Mammary epithelial cell (primary cell): Measurements from ENCODE around the gene TMEM247.

Experiments
- EZH2 ChIP-seq: IDR thresholded peaks from 2 replicates; pipeline ENCODE4 v1.6.1; 2012; ENCODE audit warnings: low read length, inconsistent platforms, borderline replicate concordance
- TF ChIP-seq, protein P1 (sequence below), 2 donors: IDR thresholded peaks in 1 of 2; conservative IDR thresholded peaks in 1 of 2; 2 replicates each; pipeline ENCODE4 v1.5.1; 2011 to 2012; ENCODE audit warnings: inconsistent platforms in 2 of 2, low read length in 2 of 2, mild to moderate bottlenecking in 2 of 2, control low read depth in 1 of 2, low read depth in 1 of 2; ENCODE audit not compliant: insufficient read depth in 1 of 2; ENCODE audit errors: extremely low read depth in 1 of 2

- TF ChIP-seq, protein P1, sequence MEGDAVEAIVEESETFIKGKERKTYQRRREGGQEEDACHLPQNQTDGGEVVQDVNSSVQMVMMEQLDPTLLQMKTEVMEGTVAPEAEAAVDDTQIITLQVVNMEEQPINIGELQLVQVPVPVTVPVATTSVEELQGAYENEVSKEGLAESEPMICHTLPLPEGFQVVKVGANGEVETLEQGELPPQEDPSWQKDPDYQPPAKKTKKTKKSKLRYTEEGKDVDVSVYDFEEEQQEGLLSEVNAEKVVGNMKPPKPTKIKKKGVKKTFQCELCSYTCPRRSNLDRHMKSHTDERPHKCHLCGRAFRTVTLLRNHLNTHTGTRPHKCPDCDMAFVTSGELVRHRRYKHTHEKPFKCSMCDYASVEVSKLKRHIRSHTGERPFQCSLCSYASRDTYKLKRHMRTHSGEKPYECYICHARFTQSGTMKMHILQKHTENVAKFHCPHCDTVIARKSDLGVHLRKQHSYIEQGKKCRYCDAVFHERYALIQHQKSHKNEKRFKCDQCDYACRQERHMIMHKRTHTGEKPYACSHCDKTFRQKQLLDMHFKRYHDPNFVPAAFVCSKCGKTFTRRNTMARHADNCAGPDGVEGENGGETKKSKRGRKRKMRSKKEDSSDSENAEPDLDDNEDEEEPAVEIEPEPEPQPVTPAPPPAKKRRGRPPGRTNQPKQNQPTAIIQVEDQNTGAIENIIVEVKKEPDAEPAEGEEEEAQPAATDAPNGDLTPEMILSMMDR (conservative IDR thresholded peaks at IDR 0.05 in 1 of 2, IDR thresholded peaks at IDR 0.05 in 1 of 2; ENCODE audit: extremely low read depth in 1 of 2, insufficient read depth in 1 of 2, low read depth in 1 of 2, low read length in 2 of 2) = no peak
- no peak for TF ChIP-seq EZH2
Observed at GRCh38 chr2:46500801-46501200, 21.4 kb downstream of the TMEM247 start.
